ENCODE results near the gene RGS17.
"Not testable (repeated sequence)": the region's sequence is repeated elsewhere in the genome, so short reads cannot be mapped to it uniquely, and the experiment has no call there.

RGS17 gene

DNA sequence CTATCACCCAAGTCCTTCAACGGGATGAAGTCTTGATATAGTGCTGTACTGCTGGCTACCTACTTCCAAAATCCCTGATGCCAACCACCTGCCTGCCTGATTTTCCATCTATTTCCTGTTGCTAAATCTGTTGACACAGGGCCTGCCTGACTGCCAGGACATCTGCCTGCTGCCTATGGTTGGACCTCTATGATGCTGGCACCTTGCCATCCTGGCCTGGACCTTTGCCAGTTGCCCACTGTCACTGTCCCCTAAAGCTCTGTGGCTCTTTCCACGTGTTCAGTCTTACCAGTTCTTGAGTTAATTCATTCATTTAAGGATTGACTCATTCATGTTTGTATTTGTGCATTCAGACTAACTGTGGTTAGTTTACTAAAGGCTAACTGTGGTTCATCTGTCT is 9.2 kb upstream of the RGS17 start:
- no peaks in the 10 kb centered on the region for H3K36me3 ChIP-seq (ENCODE audit: control insufficient read depth in 4 of 4, insufficient read depth in 4 of 4, low read length in 3 of 4)
- no peaks in the 10 kb centered on the region for H3K9me3 ChIP-seq (ENCODE audit: control extremely low read depth in 1 of 5, control insufficient read depth in 4 of 5, insufficient read depth in 2 of 5, low read depth in 1 of 5, low read length in 4 of 5)
- no peak overlapping the region for H3K27ac ChIP-seq (ENCODE audit: insufficient read depth in 1 of 2, low read depth in 1 of 2, low read length in 2 of 2, poor library complexity in 1 of 2, severe bottlenecking in 2 of 2)

GRCh38 chr6:153138930-153139329 is 7.8 kb upstream of the RGS17 start:
- WGBS (ENCODE audit: insufficient coverage): no CpG with 5 or more reads among the region's 1 CpG
- no peak overlapping the region for H3K27ac ChIP-seq (ENCODE audit: insufficient read depth in 1 of 2, low read depth in 1 of 2, low read length in 2 of 2, poor library complexity in 1 of 2, severe bottlenecking in 2 of 2)
- CTCF ChIA-PET: no interaction called here

More for the DNA sequence above, 9.2 kb upstream of the RGS17 start:
- Histone ChIP-seq H3K4me3 (ENCODE audit: control insufficient read depth in 1 of 7, extremely low read depth in 1 of 7, insufficient read depth in 4 of 7, low read depth in 2 of 7, low read length in 6 of 7) (no peak overlapping the region), H3K27me3 (replicated peaks in 2 of 5; ENCODE audit: control insufficient read depth in 4 of 5, insufficient read depth in 5 of 5, low read length in 4 of 5) (peaks cover 0 to 4% (median 0%) of the 10 kb centered on the region in 5 experiments), H3K4me1 (ENCODE audit: control extremely low read depth in 1 of 4, control insufficient read depth in 4 of 4, insufficient read depth in 4 of 4, low read length in 3 of 4) (peaks cover 0 to 3% (median 0%) of the 10 kb centered on the region in 4 experiments)
- CTCF ChIA-PET: no interaction called here
- DNase-seq: no peak
- POLR2A ChIA-PET: no interaction called here
- 100% methylated on average over 2 of the region's 2 CpGs for WGBS (ENCODE audit: insufficient coverage)

DNA sequence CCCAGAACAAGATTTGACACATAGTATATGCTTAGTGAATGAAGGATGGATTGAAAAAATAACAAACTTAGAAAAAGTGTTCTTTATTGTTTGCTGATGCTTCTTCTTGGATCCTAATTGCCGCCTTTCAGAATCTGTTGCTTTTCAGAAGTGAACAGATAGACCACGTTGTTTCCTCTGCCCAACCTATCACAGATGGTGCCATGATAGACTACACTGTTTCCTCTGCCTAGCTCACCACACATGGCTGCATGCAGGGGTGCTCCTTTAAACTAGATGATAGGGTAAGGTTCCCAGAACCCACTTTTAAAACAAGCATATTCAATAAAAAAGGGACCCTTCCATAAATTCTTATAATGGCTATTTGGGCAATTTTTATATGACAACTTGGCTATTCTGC is 4.6 kb upstream of the RGS17 start:
- CTCF ChIA-PET: no interaction called here
- peaks cover 0 to 11% (median 4%) of the 10 kb centered on the region in 5 experiments for H3K27me3 ChIP-seq (replicated peaks in 2 of 5; ENCODE audit: control insufficient read depth in 4 of 5, insufficient read depth in 5 of 5, low read length in 4 of 5)

More at GRCh38 chr6:153138930-153139329, 7.8 kb upstream of the RGS17 start:
- peaks cover 0 to 4% (median 0%) of the 10 kb centered on the region in 5 experiments for H3K27me3 ChIP-seq (replicated peaks in 2 of 5; ENCODE audit: control insufficient read depth in 4 of 5, insufficient read depth in 5 of 5, low read length in 4 of 5)
- POLR2A ChIA-PET: no interaction called here
- no peaks in the 10 kb centered on the region for H3K9me3 ChIP-seq (ENCODE audit: control extremely low read depth in 1 of 5, control insufficient read depth in 4 of 5, insufficient read depth in 2 of 5, low read depth in 1 of 5, low read length in 4 of 5)
- no peak overlapping the region for H3K4me3 ChIP-seq (ENCODE audit: control insufficient read depth in 1 of 7, extremely low read depth in 1 of 7, insufficient read depth in 4 of 7, low read depth in 2 of 7, low read length in 6 of 7)
- no peaks in the 10 kb centered on the region for H3K36me3 ChIP-seq (ENCODE audit: control insufficient read depth in 4 of 4, insufficient read depth in 4 of 4, low read length in 3 of 4)
- peaks cover 0 to 3% (median 0%) of the 10 kb centered on the region in 4 experiments for H3K4me1 ChIP-seq (ENCODE audit: control extremely low read depth in 1 of 4, control insufficient read depth in 4 of 4, insufficient read depth in 4 of 4, low read length in 3 of 4)
- no peak for DNase-seq

GRCh38 chr6:153133667-153134066 is 2.6 kb upstream of the RGS17 start:
- Histone ChIP-seq H3K4me1 (ENCODE audit: control extremely low read depth in 1 of 4, control insufficient read depth in 4 of 4, insufficient read depth in 4 of 4, low read length in 3 of 4) (peaks cover 2 to 26% (median 19%) of the 10 kb centered on the region in 4 experiments), H3K27me3 (replicated peaks in 2 of 5; ENCODE audit: control insufficient read depth in 4 of 5, insufficient read depth in 5 of 5, low read length in 4 of 5) (peaks cover 5 to 24% (median 16%) of the 10 kb centered on the region in 5 experiments)
- H3K9me3 ChIP-seq (ENCODE audit: control extremely low read depth in 1 of 5, control insufficient read depth in 4 of 5, insufficient read depth in 2 of 5, low read depth in 1 of 5, low read length in 4 of 5); H3K4me3 ChIP-seq (ENCODE audit: control insufficient read depth in 1 of 7, extremely low read depth in 1 of 7, insufficient read depth in 4 of 7, low read depth in 2 of 7, low read length in 6 of 7); DNase-seq; CTCF ChIA-PET; POLR2A ChIA-PET; H3K36me3 ChIP-seq (ENCODE audit: control insufficient read depth in 4 of 4, insufficient read depth in 4 of 4, low read length in 3 of 4); H3K27ac ChIP-seq (ENCODE audit: insufficient read depth in 1 of 2, low read depth in 1 of 2, low read length in 2 of 2, poor library complexity in 1 of 2, severe bottlenecking in 2 of 2): not testable (repeated sequence)
- 95% methylated on average over 18 of the region's 30 CpGs for WGBS (ENCODE audit: insufficient coverage)

More for the DNA sequence above, 4.6 kb upstream of the RGS17 start:
- WGBS (ENCODE audit: insufficient coverage): no CpG with 5 or more reads among the region's 2 CpGs
- H3K27ac ChIP-seq (ENCODE audit: insufficient read depth in 1 of 2, low read depth in 1 of 2, low read length in 2 of 2, poor library complexity in 1 of 2, severe bottlenecking in 2 of 2): no peak overlapping the region
- no peaks in the 10 kb centered on the region for H3K36me3 ChIP-seq (ENCODE audit: control insufficient read depth in 4 of 4, insufficient read depth in 4 of 4, low read length in 3 of 4)
- POLR2A ChIA-PET: no interaction called here
- peak in 1 of 3 donors; percentile 29 for DNase-seq
- H3K9me3 ChIP-seq (ENCODE audit: control extremely low read depth in 1 of 5, control insufficient read depth in 4 of 5, insufficient read depth in 2 of 5, low read depth in 1 of 5, low read length in 4 of 5): no peaks in the 10 kb centered on the region
- peaks cover 0 to 12% (median 7%) of the 10 kb centered on the region in 4 experiments for H3K4me1 ChIP-seq (ENCODE audit: control extremely low read depth in 1 of 4, control insufficient read depth in 4 of 4, insufficient read depth in 4 of 4, low read length in 3 of 4)
- no peak overlapping the region for H3K4me3 ChIP-seq (ENCODE audit: control insufficient read depth in 1 of 7, extremely low read depth in 1 of 7, insufficient read depth in 4 of 7, low read depth in 2 of 7, low read length in 6 of 7)

- Histone ChIP-seq H3K4me3 (ENCODE audit: control insufficient read depth in 1 of 7, extremely low read depth in 1 of 7, insufficient read depth in 4 of 7, low read depth in 2 of 7, low read length in 6 of 7) (peak overlapping the region; percentile 41 to 83 (median 66)), H3K36me3 (ENCODE audit: control insufficient read depth in 4 of 4, insufficient read depth in 4 of 4, low read length in 3 of 4) (no peaks in the 10 kb centered on the region), H3K9me3 (ENCODE audit: control extremely low read depth in 1 of 5, control insufficient read depth in 4 of 5, insufficient read depth in 2 of 5, low read depth in 1 of 5, low read length in 4 of 5) (no peaks in the 10 kb centered on the region), H3K4me1 (ENCODE audit: control extremely low read depth in 1 of 4, control insufficient read depth in 4 of 4, insufficient read depth in 4 of 4, low read length in 3 of 4) (peaks cover 2 to 24% (median 19%) of the 10 kb centered on the region in 4 experiments), H3K27ac (ENCODE audit: insufficient read depth in 1 of 2, low read depth in 1 of 2, low read length in 2 of 2, poor library complexity in 1 of 2, severe bottlenecking in 2 of 2) (no peak overlapping the region), H3K27me3 (replicated peaks in 2 of 5; ENCODE audit: control insufficient read depth in 4 of 5, insufficient read depth in 5 of 5, low read length in 4 of 5) (peaks cover 14 to 50% (median 29%) of the 10 kb centered on the region in 5 experiments)
- CTCF ChIA-PET: no interaction called here
- peak in 1 of 3 donors; percentile 6 for DNase-seq
- WGBS (ENCODE audit: insufficient coverage): 0% methylated on average over 39 of the region's 54 CpGs
- POLR2A ChIA-PET: no interaction called here
These were observed 506 bp downstream of the RGS17 start for GRCh38 chr6:153130515-153131036.

DNA sequence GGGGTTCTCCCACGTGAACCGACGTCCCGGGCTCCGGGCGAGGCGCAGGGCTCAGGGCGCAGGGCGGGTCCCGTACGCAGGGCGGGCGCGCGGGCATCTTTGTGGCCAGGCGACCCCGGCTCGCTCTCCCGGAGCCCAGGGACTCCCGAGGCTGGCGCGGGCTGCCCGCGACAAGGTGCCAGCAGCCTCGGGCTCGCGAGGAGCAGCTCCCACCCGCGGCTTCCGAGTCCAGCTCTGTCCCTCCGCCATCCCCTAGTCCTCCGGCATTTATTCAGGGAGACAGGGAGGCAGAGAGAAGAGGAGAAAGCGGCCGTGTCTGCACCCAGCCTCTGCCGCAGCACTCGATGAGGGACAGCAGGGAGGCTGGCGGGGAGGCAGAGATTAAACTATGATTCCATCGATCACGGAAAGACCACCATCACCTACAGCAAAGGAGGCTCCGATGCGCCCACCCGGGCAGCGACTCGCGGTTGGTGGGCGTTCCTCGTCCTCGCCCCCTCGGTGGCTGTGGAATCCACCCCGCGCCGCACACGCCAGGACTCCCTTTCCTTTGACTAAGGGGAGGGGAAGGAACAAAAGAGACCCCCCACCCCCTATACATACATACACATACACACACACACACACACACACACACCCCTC is 1.1 kb downstream of the RGS17 start:
- Histone ChIP-seq H3K36me3 (ENCODE audit: control insufficient read depth in 4 of 4, insufficient read depth in 4 of 4, low read length in 3 of 4) (no peaks in the 10 kb centered on the region), H3K27ac (ENCODE audit: insufficient read depth in 1 of 2, low read depth in 1 of 2, low read length in 2 of 2, poor library complexity in 1 of 2, severe bottlenecking in 2 of 2) (no peak overlapping the region), H3K4me3 (ENCODE audit: control insufficient read depth in 1 of 7, extremely low read depth in 1 of 7, insufficient read depth in 4 of 7, low read depth in 2 of 7, low read length in 6 of 7) (peak overlapping the region; percentile 41 to 83 (median 66)), H3K4me1 (ENCODE audit: control extremely low read depth in 1 of 4, control insufficient read depth in 4 of 4, insufficient read depth in 4 of 4, low read length in 3 of 4) (peaks cover 2 to 23% (median 19%) of the 10 kb centered on the region in 4 experiments), H3K27me3 (replicated peaks in 2 of 5; ENCODE audit: control insufficient read depth in 4 of 5, insufficient read depth in 5 of 5, low read length in 4 of 5) (peaks cover 14 to 50% (median 29%) of the 10 kb centered on the region in 5 experiments), H3K9me3 (ENCODE audit: control extremely low read depth in 1 of 5, control insufficient read depth in 4 of 5, insufficient read depth in 2 of 5, low read depth in 1 of 5, low read length in 4 of 5) (no peaks in the 10 kb centered on the region)
- under 1% methylated on average over 32 of the region's 53 CpGs for WGBS (ENCODE audit: insufficient coverage)
- CTCF ChIA-PET: no interaction called here
- DNase-seq: peak in 2 of 3 donors; percentile 21 to 46
- POLR2A ChIA-PET: no interaction called here

- Histone ChIP-seq H3K9me3 (ENCODE audit: control extremely low read depth in 1 of 5, control insufficient read depth in 4 of 5, insufficient read depth in 2 of 5, low read depth in 1 of 5, low read length in 4 of 5) (no peaks in the 10 kb centered on the region), H3K4me1 (ENCODE audit: control extremely low read depth in 1 of 4, control insufficient read depth in 4 of 4, insufficient read depth in 4 of 4, low read length in 3 of 4) (peaks cover 6 to 24% (median 19%) of the 10 kb centered on the region in 4 experiments), H3K27me3 (replicated peaks in 2 of 5; ENCODE audit: control insufficient read depth in 4 of 5, insufficient read depth in 5 of 5, low read length in 4 of 5) (peaks cover 6 to 46% (median 25%) of the 10 kb centered on the region in 5 experiments), H3K36me3 (ENCODE audit: control insufficient read depth in 4 of 4, insufficient read depth in 4 of 4, low read length in 3 of 4) (no peaks in the 10 kb centered on the region), H3K27ac (ENCODE audit: insufficient read depth in 1 of 2, low read depth in 1 of 2, low read length in 2 of 2, poor library complexity in 1 of 2, severe bottlenecking in 2 of 2) (no peak overlapping the region), H3K4me3 (ENCODE audit: control insufficient read depth in 1 of 7, extremely low read depth in 1 of 7, insufficient read depth in 4 of 7, low read depth in 2 of 7, low read length in 6 of 7) (no peak overlapping the region)
- no peak for DNase-seq
- 100% methylated on average over 1 of the region's 3 CpGs for WGBS (ENCODE audit: insufficient coverage)
- ChIA-PET CTCF (no interaction called here), POLR2A (no interaction called here)
These were observed 4.9 kb downstream of the RGS17 start for GRCh38 chr6:153126218-153126617.
